HG03460 (cell line): ENCODE results near the gene FLNA.
"Not testable (repeated sequence)": the region's sequence is repeated elsewhere in the genome, so short reads cannot be mapped to it uniquely, and the experiment has no call there.

Source experiments
- ATAC-seq: cut with Tn5 transposase; IDR thresholded peaks from one replicate; pipeline ENCODE4 v1.9.1; 2021; ENCODE audit not compliant: unreplicated experiment

Gene FLNA

GRCh38 chrX:154308108-154308946 is 66.1 kb downstream of the FLNA start:
- no peak for ATAC-seq

- no peak for ATAC-seq
Measured at GRCh38 chrX:154307202-154307601, 67.2 kb downstream of the FLNA start.

GRCh38 chrX:154305541-154306205 is 68.8 kb downstream of the FLNA start:
- ATAC-seq, result no peak

GRCh38 chrX:154304846-154305245 is 69.6 kb downstream of the FLNA start:
- ATAC-seq, result no peak

GRCh38 chrX:154303476-154303875 is 71.0 kb downstream of the FLNA start:
- ATAC-seq, result no peak

GRCh38 chrX:154302998-154303397 is 71.4 kb downstream of the FLNA start:
- not testable (repeated sequence) for ATAC-seq

- ATAC-seq, result no peak
Measured at GRCh38 chrX:154300816-154301215, 73.6 kb downstream of the FLNA start.
